Measurements from ENCODE around the gene NTM.

Gene NTM

GRCh38 chr11:131840545-131840944 is 470.1 kb downstream of the NTM start:
- no peak for TF ChIP-seq CTCF (IDR thresholded peaks at IDR 0.05; ENCODE audit: low read depth, low read length)
- no peak for DNase-seq (ENCODE audit: extremely low read depth, low read depth)

DNA sequence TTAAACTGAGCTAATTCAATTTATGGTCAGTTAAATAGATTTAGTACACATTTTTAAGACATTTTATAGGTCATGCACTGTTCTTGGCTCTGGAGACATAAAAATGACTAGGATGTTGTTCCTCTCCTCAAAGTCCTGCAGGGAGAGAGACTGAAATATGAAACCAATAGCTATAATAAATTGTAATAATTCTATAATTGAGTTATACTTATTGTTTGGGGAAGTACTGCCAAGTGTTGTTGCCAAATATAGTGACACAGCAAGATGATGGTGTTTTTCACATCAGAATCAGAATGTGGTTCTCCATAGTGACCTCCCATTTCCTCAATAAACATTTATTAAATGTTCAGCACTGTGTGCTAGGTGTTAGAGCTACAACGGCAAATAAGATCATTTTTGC is 470.6 kb downstream of the NTM start:
- no peak for TF ChIP-seq CTCF (IDR thresholded peaks at IDR 0.05; ENCODE audit: low read depth, low read length)
- no peak for DNase-seq (ENCODE audit: extremely low read depth, low read depth)

GRCh38 chr11:131841925-131842635 is 471.7 kb downstream of the NTM start:
- no peak for TF ChIP-seq CTCF (IDR thresholded peaks at IDR 0.05; ENCODE audit: low read depth, low read length)
- DNase-seq (ENCODE audit: extremely low read depth, low read depth) = no peak

GRCh38 chr11:131845255-131845654 is 474.8 kb downstream of the NTM start:
- DNase-seq (ENCODE audit: extremely low read depth, low read depth) = no peak
- TF ChIP-seq CTCF (IDR thresholded peaks at IDR 0.05; ENCODE audit: low read depth, low read length) = no peak

GRCh38 chr11:131849485-131849884 is 479.1 kb downstream of the NTM start:
- no peak for TF ChIP-seq CTCF (IDR thresholded peaks at IDR 0.05; ENCODE audit: low read depth, low read length)
- DNase-seq (ENCODE audit: extremely low read depth, low read depth) = no peak

DNA sequence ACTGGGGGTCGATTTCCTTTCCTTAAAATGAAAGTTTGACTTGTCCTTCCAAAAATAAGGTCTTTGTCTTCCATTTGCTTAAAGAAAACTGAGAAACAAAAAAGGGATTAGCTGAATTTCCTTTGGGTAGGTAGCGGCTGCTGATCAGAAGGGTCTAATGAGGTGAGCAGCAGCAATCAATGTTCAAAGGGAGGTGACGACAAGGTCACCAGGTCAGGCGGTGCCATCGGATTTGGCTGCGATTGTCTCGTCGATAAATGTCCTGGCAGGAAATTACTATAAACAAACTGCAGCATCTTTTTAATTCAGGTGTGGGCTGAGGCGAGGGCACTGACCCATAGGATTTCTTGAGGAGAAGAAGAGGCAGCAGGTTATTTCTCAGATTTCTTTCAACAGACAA is 480.1 kb downstream of the NTM start:
- no peak for DNase-seq (ENCODE audit: extremely low read depth, low read depth)
- TF ChIP-seq CTCF (IDR thresholded peaks at IDR 0.05; ENCODE audit: low read depth, low read length) = no peak

GRCh38 chr11:131851964-131852755 is 481.7 kb downstream of the NTM start:
- DNase-seq (ENCODE audit: extremely low read depth, low read depth) = no peak
- TF ChIP-seq CTCF (IDR thresholded peaks at IDR 0.05; ENCODE audit: low read depth, low read length) = no peak

Measured in AG09319 (cell line).